Measurements from ENCODE around the gene HRH3. TPM values are rescaled to one million over a fixed set of nuclear protein-coding genes. Genes with fewer than 3 reads are reported as not detected.

Gene HRH3
- total and polyA plus RNA-seq, 2 donors (not counting 1 experiment from before 2014, with no cell fraction given) = not detected

DNA sequence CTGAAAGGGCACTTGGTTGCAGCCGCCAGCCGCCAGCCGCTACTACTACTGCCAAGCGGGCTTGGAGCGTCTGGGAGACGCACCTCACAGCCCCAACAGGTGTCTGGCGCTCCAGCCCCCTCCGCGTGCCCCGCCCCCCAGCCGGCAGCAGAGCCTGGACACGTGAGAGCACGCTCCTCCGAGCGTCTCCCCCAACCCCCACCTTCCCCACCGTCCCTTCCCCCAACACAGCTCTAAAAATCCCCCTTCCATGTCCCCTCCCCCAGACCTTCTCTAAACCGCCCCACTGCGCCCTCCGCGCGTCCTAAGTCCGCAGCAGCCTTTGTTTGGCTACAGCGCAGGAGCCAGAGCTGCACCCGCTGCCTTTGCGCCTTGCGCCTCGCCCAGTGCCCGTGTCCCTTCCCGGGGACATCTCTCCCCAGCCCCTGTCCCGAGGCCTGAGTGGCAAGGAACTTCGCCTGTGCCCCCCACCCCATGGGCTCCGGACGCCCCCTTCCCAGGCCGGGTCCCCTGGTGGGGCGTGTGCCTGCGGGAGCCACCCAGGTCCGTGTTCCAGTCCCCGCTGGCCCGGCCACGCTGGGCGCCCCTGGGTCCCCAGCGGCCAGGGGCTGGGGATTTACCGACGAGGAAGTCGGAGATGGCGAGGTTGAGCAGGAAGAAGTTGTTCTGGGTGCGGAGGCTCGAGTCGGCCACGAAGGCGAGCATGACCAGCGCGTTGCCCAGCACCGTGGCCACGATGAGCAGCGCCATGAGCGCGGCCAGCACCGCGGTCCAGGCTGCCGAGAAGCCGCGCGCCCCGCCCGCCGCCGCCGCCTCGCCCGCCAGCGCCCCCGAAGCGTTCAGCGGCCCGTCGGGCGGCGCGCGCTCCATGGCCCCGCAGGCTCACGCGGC is 732 bp downstream of the HRH3 start:
- 4% methylated on average over 74 of the region's 84 CpGs for WGBS (ENCODE audit: insufficient coverage)
- ChIA-PET CTCF (interaction anchor here (0.6 kb wide), 1 partner anchor 42 kb away, joined by 3 read pairs; no protein-coding TSS in a partner anchor), POLR2A (no interaction called here)
- no peak overlapping the region for H3K27ac ChIP-seq (ENCODE audit: low read length in 2 of 2)
- Mint-ChIP-seq H3K4me3 (no peak overlapping the region), H3K27me3 (peaks cover 30% of the 10 kb centered on the region), H3K9me3 (ENCODE audit: insufficient read depth) (no peaks in the 10 kb centered on the region), H3K27ac (no peak overlapping the region), H3K4me1 (peaks cover 2% of the 10 kb centered on the region)
- H3K4me1 ChIP-seq (ENCODE audit: control insufficient read depth in 2 of 2, insufficient read depth in 2 of 2, low read length in 2 of 2) = peaks cover 12 to 17% of the 10 kb centered on the region in 2 donors
- H3K36me3 ChIP-seq (replicated peaks in 1 of 2; ENCODE audit: control extremely low read depth in 1 of 2, control insufficient read depth in 1 of 2, extremely low read depth in 1 of 2, insufficient read depth in 2 of 2, low read length in 1 of 2) = no peaks in the 10 kb centered on the region
- peaks cover 0 to 81% (median 33%) of the 10 kb centered on the region in 4 experiments for H3K27me3 ChIP-seq (replicated peaks in 1 of 4; ENCODE audit: control extremely low read depth in 1 of 4, control insufficient read depth in 3 of 4, insufficient read depth in 4 of 4, low read length in 3 of 4)
- H4K20me1 ChIP-seq (ENCODE audit: control insufficient read depth, insufficient read depth, low read length, poor library complexity, severe bottlenecking) = peaks cover 5% of the 10 kb centered on the region
- no peak overlapping the region for H2AFZ ChIP-seq (ENCODE audit: insufficient read depth, low read depth, low read length, poor library complexity, severe bottlenecking)
- no peak overlapping the region for H3K9ac ChIP-seq (ENCODE audit: low read length)
- ATAC-seq (ENCODE audit: low read depth) (no peak), DNase-seq (peak; percentile 32)
- H3K9me3 ChIP-seq (ENCODE audit: control extremely low read depth in 1 of 3, control insufficient read depth in 2 of 3, insufficient read depth in 1 of 3, low read length in 2 of 3) = peaks cover 0 to 34% (median 0%) of the 10 kb centered on the region in 3 donors
- H3K4me2 ChIP-seq (replicated peaks; ENCODE audit: low read depth, low read length, poor library complexity, severe bottlenecking) = peak overlapping the region; percentile 60
- intact Hi-C loops (cut with micrococcal nuclease) = no loop called here
- TF ChIP-seq EZH2 (IDR thresholded peaks at IDR 0.05; ENCODE audit: borderline replicate concordance, insufficient read depth, low read depth, low read length, poor library complexity, severe bottlenecking) = no peak
- TF ChIP-seq, protein P1, sequence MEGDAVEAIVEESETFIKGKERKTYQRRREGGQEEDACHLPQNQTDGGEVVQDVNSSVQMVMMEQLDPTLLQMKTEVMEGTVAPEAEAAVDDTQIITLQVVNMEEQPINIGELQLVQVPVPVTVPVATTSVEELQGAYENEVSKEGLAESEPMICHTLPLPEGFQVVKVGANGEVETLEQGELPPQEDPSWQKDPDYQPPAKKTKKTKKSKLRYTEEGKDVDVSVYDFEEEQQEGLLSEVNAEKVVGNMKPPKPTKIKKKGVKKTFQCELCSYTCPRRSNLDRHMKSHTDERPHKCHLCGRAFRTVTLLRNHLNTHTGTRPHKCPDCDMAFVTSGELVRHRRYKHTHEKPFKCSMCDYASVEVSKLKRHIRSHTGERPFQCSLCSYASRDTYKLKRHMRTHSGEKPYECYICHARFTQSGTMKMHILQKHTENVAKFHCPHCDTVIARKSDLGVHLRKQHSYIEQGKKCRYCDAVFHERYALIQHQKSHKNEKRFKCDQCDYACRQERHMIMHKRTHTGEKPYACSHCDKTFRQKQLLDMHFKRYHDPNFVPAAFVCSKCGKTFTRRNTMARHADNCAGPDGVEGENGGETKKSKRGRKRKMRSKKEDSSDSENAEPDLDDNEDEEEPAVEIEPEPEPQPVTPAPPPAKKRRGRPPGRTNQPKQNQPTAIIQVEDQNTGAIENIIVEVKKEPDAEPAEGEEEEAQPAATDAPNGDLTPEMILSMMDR (IDR thresholded peaks at IDR 0.05) = no peak
- no peaks in the 10 kb centered on the region for H3K79me2 ChIP-seq (ENCODE audit: control insufficient read depth, insufficient read depth, low read length)
- no peak overlapping the region for H3K4me3 ChIP-seq (ENCODE audit: control extremely low read depth in 1 of 5, extremely low read depth in 1 of 5, insufficient read depth in 1 of 5, low read depth in 2 of 5, low read length in 4 of 5)

Measured in B cell (primary cell).